ENCODE data around the gene ACTN2.

ACTN2 gene

DNA sequence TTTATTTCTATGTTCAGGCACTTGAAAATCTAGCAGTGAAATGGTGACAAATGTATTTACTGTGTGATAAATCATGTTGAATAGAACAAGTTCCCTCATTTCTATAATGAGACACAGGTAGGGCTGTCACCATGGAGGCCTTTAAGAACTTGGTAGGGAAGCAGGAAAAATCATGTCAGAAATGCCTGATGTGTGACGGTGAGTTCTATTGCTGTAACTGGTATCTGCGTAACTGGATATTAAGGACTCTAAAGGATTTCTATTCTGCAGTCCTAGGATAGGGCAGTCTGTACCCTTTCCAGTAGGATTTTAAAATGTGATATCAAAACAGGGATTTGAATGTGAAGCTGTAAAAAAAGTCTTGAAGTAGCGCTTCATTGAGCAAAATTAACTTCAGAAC is 15.5 kb downstream of the ACTN2 start:
- no peak for DNase-seq (ENCODE audit: extremely low read depth, low read depth)
- TF ChIP-seq, protein P1, sequence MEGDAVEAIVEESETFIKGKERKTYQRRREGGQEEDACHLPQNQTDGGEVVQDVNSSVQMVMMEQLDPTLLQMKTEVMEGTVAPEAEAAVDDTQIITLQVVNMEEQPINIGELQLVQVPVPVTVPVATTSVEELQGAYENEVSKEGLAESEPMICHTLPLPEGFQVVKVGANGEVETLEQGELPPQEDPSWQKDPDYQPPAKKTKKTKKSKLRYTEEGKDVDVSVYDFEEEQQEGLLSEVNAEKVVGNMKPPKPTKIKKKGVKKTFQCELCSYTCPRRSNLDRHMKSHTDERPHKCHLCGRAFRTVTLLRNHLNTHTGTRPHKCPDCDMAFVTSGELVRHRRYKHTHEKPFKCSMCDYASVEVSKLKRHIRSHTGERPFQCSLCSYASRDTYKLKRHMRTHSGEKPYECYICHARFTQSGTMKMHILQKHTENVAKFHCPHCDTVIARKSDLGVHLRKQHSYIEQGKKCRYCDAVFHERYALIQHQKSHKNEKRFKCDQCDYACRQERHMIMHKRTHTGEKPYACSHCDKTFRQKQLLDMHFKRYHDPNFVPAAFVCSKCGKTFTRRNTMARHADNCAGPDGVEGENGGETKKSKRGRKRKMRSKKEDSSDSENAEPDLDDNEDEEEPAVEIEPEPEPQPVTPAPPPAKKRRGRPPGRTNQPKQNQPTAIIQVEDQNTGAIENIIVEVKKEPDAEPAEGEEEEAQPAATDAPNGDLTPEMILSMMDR (IDR thresholded peaks at IDR 0.05; ENCODE audit: low read depth, low read length, missing control alignments), result no peak
- H3K4me3 ChIP-seq (replicated peaks; ENCODE audit: low read depth, low read length), result no peak overlapping the region

DNA sequence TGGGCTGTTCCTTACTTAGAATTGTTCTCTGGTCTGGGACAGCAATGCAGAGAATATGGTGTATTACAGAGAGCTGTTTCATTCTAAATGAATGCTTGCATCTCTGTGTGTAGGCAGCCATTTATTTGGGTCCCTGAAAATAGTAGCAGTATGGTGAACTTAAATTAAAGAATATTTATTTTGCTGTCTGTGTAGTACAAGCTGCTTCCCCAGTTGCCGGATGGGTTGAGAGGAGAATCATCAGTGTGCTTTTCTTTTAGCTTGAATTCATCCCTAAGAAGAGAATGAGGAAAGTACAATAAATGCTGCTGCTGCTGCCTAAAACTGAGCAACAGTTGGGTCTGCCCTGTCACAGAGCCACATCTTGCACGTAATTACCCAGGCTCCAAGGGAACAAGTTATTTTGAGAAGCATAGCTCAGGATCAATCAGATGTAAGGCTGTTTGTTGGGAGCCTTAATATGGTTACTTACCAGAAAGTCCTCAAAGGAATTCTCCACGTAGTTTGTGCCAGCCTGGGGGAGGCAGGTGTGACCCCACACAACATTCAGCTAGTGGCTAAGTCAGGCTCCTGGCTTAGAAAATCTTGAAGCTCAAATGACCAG is 16.6 kb downstream of the ACTN2 start:
- DNase-seq (ENCODE audit: extremely low read depth, low read depth), result no peak
- H3K4me3 ChIP-seq (replicated peaks; ENCODE audit: low read depth, low read length), result no peak overlapping the region
- TF ChIP-seq, protein P1 (IDR thresholded peaks at IDR 0.05; ENCODE audit: low read depth, low read length, missing control alignments), result no peak

DNA sequence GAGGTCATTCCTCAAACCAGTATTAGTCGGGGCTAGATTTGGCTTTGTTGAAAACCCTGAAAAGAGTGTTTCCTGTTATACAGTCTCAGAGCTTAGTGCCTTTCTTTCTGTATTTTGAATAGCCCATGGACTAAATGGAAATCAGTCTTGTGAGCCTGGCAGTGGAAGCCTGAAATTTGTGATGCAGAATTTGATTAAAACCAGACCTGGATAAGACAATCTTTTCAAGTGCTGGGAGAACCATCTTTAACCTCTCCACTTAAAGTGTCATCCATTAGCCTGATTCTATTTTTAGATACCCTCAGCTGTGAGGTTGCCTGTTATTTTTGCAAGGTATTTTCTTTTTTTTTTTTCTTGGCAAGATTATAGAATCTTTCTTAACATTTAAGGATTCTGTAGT is 19.5 kb downstream of the ACTN2 start:
- no peak for DNase-seq (ENCODE audit: extremely low read depth, low read depth)
- H3K4me3 ChIP-seq (replicated peaks; ENCODE audit: low read depth, low read length), result no peak overlapping the region
- TF ChIP-seq, protein P1 (IDR thresholded peaks at IDR 0.05; ENCODE audit: low read depth, low read length, missing control alignments), result no peak

GRCh38 chr1:236706183-236706582 is 19.9 kb downstream of the ACTN2 start:
- TF ChIP-seq, protein P1 (IDR thresholded peaks at IDR 0.05; ENCODE audit: low read depth, low read length, missing control alignments), result no peak
- H3K4me3 ChIP-seq (replicated peaks; ENCODE audit: low read depth, low read length), result no peak overlapping the region
- DNase-seq (ENCODE audit: extremely low read depth, low read depth), result no peak

DNA sequence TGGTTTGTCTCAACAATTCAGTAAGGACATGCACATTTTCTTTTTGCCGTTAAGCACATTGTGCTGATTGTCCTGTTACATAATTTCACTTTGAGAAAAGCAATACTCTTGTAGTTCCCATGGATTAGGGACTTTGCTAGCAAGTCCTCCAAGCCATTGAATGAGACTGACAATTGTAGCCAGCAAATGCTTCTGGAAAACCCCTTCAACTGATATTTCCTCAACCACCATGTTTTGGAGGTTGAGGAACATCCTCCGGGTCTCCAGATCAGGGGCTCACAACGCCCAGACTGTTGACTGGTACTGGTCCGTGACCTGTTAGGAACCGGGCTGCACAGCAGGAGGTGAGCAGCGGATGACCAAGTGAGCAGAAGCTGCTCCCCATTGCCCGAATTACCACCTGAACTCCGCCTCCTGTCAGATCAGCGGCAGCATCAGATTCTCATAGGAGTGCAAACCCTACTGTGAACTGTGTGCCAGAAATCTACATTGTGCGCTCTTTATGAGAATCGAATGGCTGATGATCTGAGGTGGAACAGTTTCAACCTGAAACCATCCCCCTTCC is 24.1 kb downstream of the ACTN2 start:
- H3K4me3 ChIP-seq (replicated peaks; ENCODE audit: low read depth, low read length), result no peak overlapping the region
- no peak for DNase-seq (ENCODE audit: extremely low read depth, low read depth)
- TF ChIP-seq, protein P1 (IDR thresholded peaks at IDR 0.05; ENCODE audit: low read depth, low read length, missing control alignments), result no peak

DNA sequence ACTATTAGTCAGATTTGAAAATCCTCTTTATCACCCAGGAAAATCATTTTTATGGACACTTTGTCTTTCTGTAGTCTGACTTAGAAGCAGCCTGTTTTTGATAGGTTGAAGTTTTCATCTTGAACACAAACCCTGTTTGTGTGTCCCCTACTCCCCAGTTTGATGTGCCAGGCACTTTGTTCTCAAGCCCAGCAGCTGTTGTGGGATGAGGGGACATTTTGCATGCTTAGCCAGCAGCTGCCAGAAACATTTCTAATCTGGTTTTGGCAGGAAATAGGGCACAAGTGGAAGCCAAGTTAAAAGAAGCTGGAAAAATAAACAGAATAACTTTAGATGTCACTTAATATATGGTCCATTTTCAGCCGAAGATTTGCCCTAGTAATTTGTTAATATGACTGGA is 29.9 kb downstream of the ACTN2 start:
- DNase-seq (ENCODE audit: extremely low read depth, low read depth), result no peak
- TF ChIP-seq, protein P1 (IDR thresholded peaks at IDR 0.05; ENCODE audit: low read depth, low read length, missing control alignments), result no peak
- no peak overlapping the region for H3K4me3 ChIP-seq (replicated peaks; ENCODE audit: low read depth, low read length)

DNA sequence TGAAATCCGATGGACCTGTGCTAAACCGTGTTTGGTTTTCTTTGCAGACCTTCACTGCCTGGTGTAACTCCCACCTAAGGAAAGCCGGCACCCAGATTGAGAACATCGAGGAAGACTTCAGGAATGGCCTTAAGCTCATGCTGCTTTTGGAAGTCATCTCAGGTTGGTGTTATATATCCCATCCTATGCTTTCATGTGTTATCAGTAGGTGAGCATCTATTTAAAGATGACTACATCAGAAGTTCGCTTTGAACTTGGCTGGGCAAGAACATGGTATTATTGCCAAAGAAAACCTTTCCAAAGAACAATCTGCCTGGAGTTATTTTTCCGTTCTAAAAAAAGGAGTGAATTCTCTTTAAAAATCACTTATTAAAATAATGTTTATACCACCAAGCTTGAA is 31.5 kb downstream of the ACTN2 start:
- no peak overlapping the region for H3K4me3 ChIP-seq (replicated peaks; ENCODE audit: low read depth, low read length)
- no peak for DNase-seq (ENCODE audit: extremely low read depth, low read depth)
- TF ChIP-seq, protein P1 (IDR thresholded peaks at IDR 0.05; ENCODE audit: low read depth, low read length, missing control alignments), result no peak
